Measurements from ENCODE around the gene UBE2L3. TPM values are rescaled to one million over a fixed set of nuclear protein-coding genes. Genes with fewer than 3 reads are reported as not detected.
A peak's percentile ranks its signal among the peaks of the same experiment; 100 is the strongest.

Gene UBE2L3
- total and polyA plus RNA-seq, 10 of the 15 experiments (the other 5 are each of a cell fraction or from before 2014, with no cell fraction given) = 55.7 to 168 (median 113) TPM

DNA sequence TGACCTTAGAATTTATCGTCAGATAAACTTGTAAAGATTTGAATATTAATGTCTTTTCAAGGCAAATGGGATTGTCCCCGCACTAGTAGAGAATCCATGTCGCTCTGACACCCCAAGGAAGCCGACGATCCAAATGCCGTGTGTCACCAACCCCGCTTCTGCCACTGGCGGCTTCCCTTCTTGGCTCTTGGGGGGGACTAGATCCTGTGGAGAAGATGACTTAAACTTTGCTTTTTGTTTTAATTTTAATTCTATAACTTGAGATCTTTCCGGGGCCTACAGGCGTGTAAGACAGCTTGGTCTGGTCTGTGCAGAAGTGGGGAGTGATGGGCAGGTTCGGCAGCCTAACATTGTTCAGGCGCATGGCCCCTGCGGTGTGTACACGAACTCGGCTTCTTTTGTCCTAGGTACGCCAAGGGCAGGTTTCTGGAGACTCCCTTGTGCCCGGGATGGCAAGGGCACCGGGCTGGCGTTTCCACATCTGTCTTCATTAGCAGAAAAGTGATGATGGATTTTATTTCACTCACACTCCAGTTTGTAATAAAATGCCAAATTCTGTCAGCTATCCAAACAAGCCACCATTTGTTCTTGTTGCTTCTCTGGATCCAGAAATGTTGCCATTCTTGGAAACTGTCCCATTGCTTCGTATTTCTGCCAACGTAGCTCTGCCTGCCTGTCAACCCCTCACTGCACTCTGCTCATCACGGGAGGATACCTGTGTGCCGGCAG lies 55.6 kb downstream of the UBE2L3 start:
- RAD21 ChIA-PET (ENCODE audit: unreplicated experiment) = no interaction called here
- in situ Hi-C loops (cut with MboI) = no loop called here
- Histone ChIP-seq H3K4me2 (ENCODE audit: control insufficient read depth, insufficient read depth) (no peak overlapping the region), H3K27me3 (replicated peaks in 1 of 2; ENCODE audit: control insufficient read depth in 2 of 2, insufficient read depth in 2 of 2, low read length in 1 of 2) (no peaks in the 10 kb centered on the region), H3K4me1 (ENCODE audit: control insufficient read depth, insufficient read depth, low read length) (peaks cover 3% of the 10 kb centered on the region; the same call in 1 of the 2 replicates), H3K9me3 (replicated peaks; ENCODE audit: control insufficient read depth, insufficient read depth, low read length) (no peaks in the 10 kb centered on the region), H3K9ac (ENCODE audit: control insufficient read depth, insufficient read depth, low read length) (no peak overlapping the region), H3K27ac (ENCODE audit: control insufficient read depth, insufficient read depth) (no peak overlapping the region), H3K4me3 (no peak overlapping the region), H4K20me1 (ENCODE audit: control insufficient read depth, insufficient read depth) (peaks cover 7% of the 10 kb centered on the region), H3K36me3 (ENCODE audit: control insufficient read depth in 2 of 2, insufficient read depth in 2 of 2, low read length in 1 of 2) (peaks cover 9 to 27% of the 10 kb centered on the region in 2 experiments; a peak in 3 of 4 replicates), H2AFZ (ENCODE audit: control insufficient read depth, low read depth, low read length) (no peak overlapping the region), H3K79me2 (ENCODE audit: control insufficient read depth, insufficient read depth, low read length) (peaks cover 10% of the 10 kb centered on the region)
- POLR2A ChIA-PET = no interaction called here
- FAIRE-seq = no peak
- no TSS peak for BruUV-seq (replicated peaks)
- ATAC-seq = no peak
- intact Hi-C loops (cut with micrococcal nuclease; ENCODE audit: unreplicated experiment) = no loop called here
- DNase-seq (ENCODE audit: low read depth, low spot score) = no peak
- CTCF ChIA-PET = interaction anchor here (1.0 to 2.4 kb wide), 3 partner anchors 8 to 23 kb away, joined by 3 to 9 read pairs (median 7); no protein-coding TSS in a partner anchor
- TF ChIP-seq BCLAF1 (IDR thresholded peaks at IDR 0.05) = no peak
- TF ChIP-seq POLR2A (IDR thresholded peaks at IDR 0.05; ENCODE audit: low read depth, low read length) = peak; percentile 9; the same call in 1 of the 2 replicates
- TF ChIP-seq TARDBP (IDR thresholded peaks at IDR 0.05; ENCODE audit: borderline replicate concordance) = no peak
- WGBS (ENCODE audit: insufficient coverage, insufficient replicate concordance, low lambda C conversion rate, missing lambda C conversion rate) = 86% methylated on average over 23 of the region's 23 CpGs
- SMC1A ChIA-PET (ENCODE audit: uncharacterized antibody, unreplicated experiment) = interaction anchor here (0.7 kb wide), 1 partner anchor 24 kb away, joined by 3 read pairs; no protein-coding TSS in a partner anchor

- peaks cover 15% of the 10 kb centered on the region for H3K79me2 ChIP-seq (ENCODE audit: control insufficient read depth, insufficient read depth, low read length)
- no peak overlapping the region for H2AFZ ChIP-seq (ENCODE audit: control insufficient read depth, low read depth, low read length)
- peaks cover 7% of the 10 kb centered on the region; the same call in 1 of the 2 replicates for H3K4me1 ChIP-seq (ENCODE audit: control insufficient read depth, insufficient read depth, low read length)
- ChIA-PET CTCF (interaction anchor here (1.1 to 2.4 kb wide), 3 partner anchors 10 to 41 kb away, joined by 6 to 9 read pairs (median 7); no protein-coding TSS in a partner anchor), RAD21 (ENCODE audit: unreplicated experiment) (no interaction called here), SMC1A (ENCODE audit: uncharacterized antibody, unreplicated experiment) (no interaction called here), POLR2A (interaction anchor here (0.6 to 1.2 kb wide), 2 partner anchors 19 to 55 kb away, joined by 4 to 7 read pairs; partner anchors contain the start of gene SDF2L1)
- in situ Hi-C loops (cut with MboI) = no loop called here
- no peak for FAIRE-seq
- no peaks in the 10 kb centered on the region for H3K9me3 ChIP-seq (replicated peaks; ENCODE audit: control insufficient read depth, insufficient read depth, low read length)
- H4K20me1 ChIP-seq (ENCODE audit: control insufficient read depth, insufficient read depth) = peaks cover 7% of the 10 kb centered on the region
- no peak overlapping the region for H3K4me3 ChIP-seq
- ATAC-seq = no peak
- WGBS (ENCODE audit: insufficient coverage, insufficient replicate concordance, low lambda C conversion rate, missing lambda C conversion rate) = 84% methylated on average over 7 of the region's 7 CpGs
- peaks cover 11 to 29% of the 10 kb centered on the region in 2 experiments; a peak in 3 of 4 replicates for H3K36me3 ChIP-seq (ENCODE audit: control insufficient read depth in 2 of 2, insufficient read depth in 2 of 2, low read length in 1 of 2)
- no TSS peak for BruUV-seq (replicated peaks)
- H3K27me3 ChIP-seq (replicated peaks in 1 of 2; ENCODE audit: control insufficient read depth in 2 of 2, insufficient read depth in 2 of 2, low read length in 1 of 2) = no peaks in the 10 kb centered on the region
- DNase-seq (ENCODE audit: low read depth, low spot score) = no peak
- intact Hi-C loops (cut with micrococcal nuclease; ENCODE audit: unreplicated experiment) = no loop called here
- no peak overlapping the region for H3K9ac ChIP-seq (ENCODE audit: control insufficient read depth, insufficient read depth, low read length)
- TF ChIP-seq KDM1A (IDR thresholded peaks at IDR 0.05; ENCODE audit: borderline replicate concordance) = no peak
- no peak for TF ChIP-seq YY1 (IDR thresholded peaks at IDR 0.05; ENCODE audit: low read depth, low read length)
- peak; percentile 53; the same call in 1 of the 2 replicates for TF ChIP-seq POLR2A (IDR thresholded peaks at IDR 0.05; ENCODE audit: low read depth, low read length)
- TF ChIP-seq SREBF1 (IDR thresholded peaks at IDR 0.05; ENCODE audit: low read length) = no peak
- no peak overlapping the region for H3K27ac ChIP-seq (ENCODE audit: control insufficient read depth, insufficient read depth)
- no peak overlapping the region for H3K4me2 ChIP-seq (ENCODE audit: control insufficient read depth, insufficient read depth)
Observed at GRCh38 chr22:21623648-21623970, 56.1 kb downstream of the UBE2L3 start.
